NCI-H1436 (cell line): Measurements from ENCODE around the gene NINL.
"Not testable (repeated sequence)": the region's sequence is repeated elsewhere in the genome, so short reads cannot be mapped to it uniquely, and the experiment has no call there.

Source experiments
- DNase-seq: peaks from one replicate; lab custom pipeline; 2025; lab: John Stamatoyannopoulos, UW

NINL gene

GRCh38 chr20:25584905-25585704 lies at the start of gene NINL:
Gene NINL (minus strand): TSS chr20:25585531. CDS start chr20:25526587, 58,944 bp downstream.
- peak; percentile 77 for DNase-seq

- no peak for DNase-seq
Measured at GRCh38 chr20:25632940-25633790, 47.8 kb upstream of the NINL start.

GRCh38 chr20:25630615-25631014 lies 45.3 kb upstream of the NINL start:
- DNase-seq: not testable (repeated sequence)

- DNase-seq: no peak
Measured at GRCh38 chr20:25629816-25630499, 44.6 kb upstream of the NINL start.

GRCh38 chr20:25626779-25627178 lies 41.4 kb upstream of the NINL start:
- DNase-seq: no peak

GRCh38 chr20:25624500-25624939 lies 39.2 kb upstream of the NINL start:
- no peak for DNase-seq

- DNase-seq: peak; percentile 96
Measured at GRCh38 chr20:25623736-25624499, 38.6 kb upstream of the NINL start, which contains the start of gene NANP. Gene NANP (minus strand): TSS chr20:25624014. CDS start chr20:25623948, 66 bp downstream.

- DNase-seq: no peak
Measured at GRCh38 chr20:25623225-25623735, 37.9 kb upstream of the NINL start.

GRCh38 chr20:25622450-25623224 lies 37.3 kb upstream of the NINL start:
- no peak for DNase-seq

- no peak for DNase-seq
Measured at GRCh38 chr20:25622049-25622448, 36.7 kb upstream of the NINL start.

GRCh38 chr20:25619514-25619913 lies 34.2 kb upstream of the NINL start:
- no peak for DNase-seq

GRCh38 chr20:25608774-25609173 lies 23.4 kb upstream of the NINL start:
- no peak for DNase-seq

GRCh38 chr20:25606094-25606695 lies 20.9 kb upstream of the NINL start:
- no peak for DNase-seq

- DNase-seq: no peak
Measured at GRCh38 chr20:25605148-25605547, 19.8 kb upstream of the NINL start.

GRCh38 chr20:25604611-25605010 lies 19.3 kb upstream of the NINL start:
- DNase-seq: no peak

GRCh38 chr20:25602914-25603309 lies 17.6 kb upstream of the NINL start:
- not testable (repeated sequence) for DNase-seq

GRCh38 chr20:25602191-25602913 lies 17.0 kb upstream of the NINL start:
- not testable (repeated sequence) for DNase-seq

- no peak for DNase-seq
Measured at GRCh38 chr20:25601659-25602058, 16.3 kb upstream of the NINL start.

GRCh38 chr20:25600632-25601031 lies 15.3 kb upstream of the NINL start:
- no peak for DNase-seq
